ENCODE results near the gene LIPC. TPM values are rescaled to one million over a fixed set of nuclear protein-coding genes. Genes with fewer than 3 reads are reported as not detected.

LIPC gene
- total RNA-seq, 2 experiments from 2014 or later = 1.5 to 3.9 TPM

DNA sequence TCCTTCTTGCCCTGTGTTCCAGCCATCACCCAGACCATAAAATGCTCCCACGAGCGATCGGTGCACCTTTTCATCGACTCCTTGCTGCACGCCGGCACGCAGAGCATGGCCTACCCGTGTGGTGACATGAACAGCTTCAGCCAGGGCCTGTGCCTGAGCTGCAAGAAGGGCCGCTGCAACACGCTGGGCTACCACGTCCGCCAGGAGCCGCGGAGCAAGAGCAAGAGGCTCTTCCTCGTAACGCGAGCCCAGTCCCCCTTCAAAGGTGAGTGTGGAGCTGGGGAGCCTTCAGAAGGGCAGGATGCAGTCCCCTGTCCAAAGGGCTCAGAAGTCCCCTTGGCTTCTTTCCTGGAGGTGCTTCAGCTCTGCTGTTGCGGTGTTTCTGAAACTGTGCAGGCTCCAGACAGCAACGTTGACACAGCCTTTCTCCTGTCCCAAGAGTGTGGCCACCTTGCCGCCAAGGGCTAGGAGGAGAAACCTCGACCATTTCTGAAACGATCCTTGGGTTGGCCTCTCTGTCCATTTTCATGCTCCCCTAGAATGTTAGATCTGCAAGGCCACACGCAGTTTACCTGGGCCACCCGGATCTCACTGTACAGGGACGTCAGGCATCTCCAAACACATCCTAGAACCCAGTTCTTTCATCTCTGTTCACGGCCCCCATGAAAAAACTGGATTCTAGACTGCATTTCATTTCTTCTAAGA is 116.7 kb downstream of the LIPC start:
- peaks cover 63% of the 10 kb centered on the region for H3K4me1 Mint-ChIP-seq
- H3K9me3 Mint-ChIP-seq = peaks cover 3% of the 10 kb centered on the region
- ChIA-PET CTCF (interaction anchor here (1.5 to 3.6 kb wide), 4 partner anchors 12 to 70 kb away, joined by 3 to 13 read pairs (median 5); no protein-coding TSS in a partner anchor), POLR2A (no interaction called here)
- no peak overlapping the region for H3K27ac Mint-ChIP-seq
- H3K36me3 Mint-ChIP-seq (ENCODE audit: low read depth) = peaks cover 16% of the 10 kb centered on the region
- no peaks in the 10 kb centered on the region for H3K27me3 Mint-ChIP-seq
- H3K4me3 Mint-ChIP-seq = no peak overlapping the region
- DNase-seq = no peak

DNA sequence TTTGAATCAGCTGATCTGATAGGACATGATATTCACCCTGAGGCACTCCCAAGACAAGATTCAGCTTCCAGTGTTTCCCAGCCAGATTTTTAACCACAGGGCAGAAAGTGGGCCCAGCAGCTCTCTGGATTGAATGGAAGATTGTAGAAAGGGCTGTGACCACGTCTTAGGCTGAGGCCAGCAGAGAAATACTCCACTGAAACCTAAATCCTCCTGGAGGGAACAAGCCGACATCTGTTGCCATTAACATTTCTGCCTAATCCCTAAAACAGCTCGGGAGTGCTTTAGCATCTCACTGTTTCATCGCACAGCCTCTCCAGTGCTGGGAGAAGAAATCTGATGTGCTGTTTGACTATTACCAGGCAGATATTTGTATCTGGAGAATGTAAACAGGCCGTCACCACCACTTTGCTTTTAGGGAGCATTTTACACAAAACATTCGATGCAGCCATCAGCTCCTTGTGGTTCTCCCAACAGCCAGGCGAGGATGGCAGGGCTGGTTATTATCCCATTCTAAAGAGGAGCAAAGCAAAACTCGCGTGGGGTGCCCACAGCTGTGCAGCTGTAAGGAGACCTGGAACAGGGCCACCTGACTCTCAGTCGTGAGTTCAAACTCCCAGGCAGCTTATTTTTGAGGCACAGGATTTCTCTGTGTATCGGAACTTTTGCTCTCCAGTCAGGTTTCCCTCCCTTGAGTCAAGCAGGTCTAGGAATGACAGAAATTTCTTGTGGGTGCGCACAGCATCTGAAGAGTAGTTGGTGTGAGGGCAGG is 117.4 kb downstream of the LIPC start:
- Mint-ChIP-seq H3K27ac (no peak overlapping the region), H3K36me3 (ENCODE audit: low read depth) (peaks cover 16% of the 10 kb centered on the region), H3K9me3 (peaks cover 3% of the 10 kb centered on the region), H3K27me3 (no peaks in the 10 kb centered on the region), H3K4me3 (no peak overlapping the region), H3K4me1 (peaks cover 62% of the 10 kb centered on the region)
- POLR2A ChIA-PET = no interaction called here
- no peak for DNase-seq
- CTCF ChIA-PET = interaction anchor here (1.0 to 3.6 kb wide), 4 partner anchors 11 to 42 kb away, joined by 3 to 13 read pairs (median 5); no protein-coding TSS in a partner anchor

DNA sequence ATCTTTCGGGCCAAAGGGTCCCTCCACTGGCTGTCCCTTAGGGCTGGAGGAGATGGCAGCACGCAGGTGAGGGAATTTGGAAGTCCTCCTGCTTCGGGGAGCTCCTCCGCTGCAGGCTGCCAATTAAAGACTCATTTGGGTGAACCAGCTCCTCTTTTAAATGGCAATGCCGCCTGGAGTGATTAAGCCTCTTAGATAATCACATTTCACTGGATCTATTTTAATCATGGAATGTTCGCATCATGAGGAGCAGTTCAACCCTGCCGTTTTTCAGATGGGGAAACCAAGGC is 117.9 kb downstream of the LIPC start:
- Mint-ChIP-seq H3K9me3 (peaks cover 3% of the 10 kb centered on the region), H3K27me3 (peaks cover under 1% of the 10 kb centered on the region), H3K36me3 (ENCODE audit: low read depth) (peaks cover 16% of the 10 kb centered on the region), H3K4me1 (peaks cover 59% of the 10 kb centered on the region), H3K4me3 (no peak overlapping the region), H3K27ac (no peak overlapping the region)
- no peak for DNase-seq
- POLR2A ChIA-PET = no interaction called here
- CTCF ChIA-PET = interaction anchor here (1.0 to 3.6 kb wide), 5 partner anchors 9 to 43 kb away, joined by 3 to 13 read pairs (median 4); no protein-coding TSS in a partner anchor

GRCh38 chr15:58551084-58551763 is 119.4 kb downstream of the LIPC start:
- ChIA-PET POLR2A (no interaction called here), CTCF (interaction anchor here (0.7 to 1.2 kb wide), 2 partner anchors 10 to 29 kb away, joined by 3 to 4 read pairs; no protein-coding TSS in a partner anchor)
- peaks cover 1% of the 10 kb centered on the region for H3K27me3 Mint-ChIP-seq
- peaks cover 3% of the 10 kb centered on the region for H3K9me3 Mint-ChIP-seq
- H3K4me1 Mint-ChIP-seq = peaks cover 44% of the 10 kb centered on the region
- peaks cover 12% of the 10 kb centered on the region for H3K36me3 Mint-ChIP-seq (ENCODE audit: low read depth)
- peak overlapping the region; percentile 73 for H3K27ac Mint-ChIP-seq
- H3K4me3 Mint-ChIP-seq = no peak overlapping the region
- DNase-seq = no peak

- POLR2A ChIA-PET = interaction anchor here (0.6 kb wide), 1 partner anchor 38 kb away, joined by 3 read pairs; no protein-coding TSS in a partner anchor
- H3K9me3 Mint-ChIP-seq = peaks cover 3% of the 10 kb centered on the region
- DNase-seq = no peak
- H3K27ac Mint-ChIP-seq = peak overlapping the region; percentile 73
- H3K27me3 Mint-ChIP-seq = peaks cover 3% of the 10 kb centered on the region
- CTCF ChIA-PET = no interaction called here
- peaks cover 8% of the 10 kb centered on the region for H3K36me3 Mint-ChIP-seq (ENCODE audit: low read depth)
- no peak overlapping the region for H3K4me3 Mint-ChIP-seq
- H3K4me1 Mint-ChIP-seq = peaks cover 37% of the 10 kb centered on the region
Observed at GRCh38 chr15:58551764-58552504, 120.1 kb downstream of the LIPC start.

DNA sequence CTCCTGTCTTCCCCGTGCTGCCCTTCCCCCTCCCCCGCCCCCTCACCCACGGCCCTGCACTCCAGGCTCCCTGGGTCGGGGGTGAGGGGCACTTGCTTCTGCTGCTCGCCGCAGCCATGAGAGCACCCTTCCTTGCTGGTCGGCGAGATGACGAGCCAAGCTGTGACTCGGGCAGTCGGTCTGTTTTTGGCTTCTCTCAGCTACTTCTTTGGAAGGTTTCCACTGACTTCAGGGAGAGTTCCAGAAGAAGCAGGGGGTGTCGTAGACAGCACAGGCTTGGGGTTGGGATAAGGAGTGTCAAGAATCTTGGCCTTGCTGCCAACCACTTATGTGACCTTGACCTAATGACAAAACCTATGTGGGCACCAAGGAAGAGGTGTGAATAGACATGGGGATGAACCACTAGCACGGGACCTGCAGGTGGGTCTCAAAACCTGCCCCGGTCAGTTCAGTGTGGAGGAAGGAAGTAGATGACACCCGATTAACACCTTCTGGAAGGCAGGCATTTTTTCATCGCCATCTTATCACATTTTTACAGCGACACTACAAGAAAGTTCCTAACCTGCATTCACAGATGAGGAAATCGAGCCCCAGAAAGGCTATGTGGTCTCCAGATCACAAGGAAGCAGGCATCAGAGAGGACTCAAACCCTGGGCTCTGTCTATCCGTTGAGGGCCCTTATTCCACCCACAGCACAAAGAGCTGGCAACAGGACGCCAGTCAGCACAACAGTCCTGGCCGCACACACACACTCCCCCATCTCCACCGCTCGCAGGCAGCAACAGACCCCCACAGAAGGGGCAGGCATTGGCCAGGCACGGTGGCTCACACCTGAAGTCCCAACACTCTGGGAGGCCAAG is 120.9 kb downstream of the LIPC start:
- peaks cover 3% of the 10 kb centered on the region for H3K9me3 Mint-ChIP-seq
- H3K27me3 Mint-ChIP-seq = peaks cover 3% of the 10 kb centered on the region
- no peak overlapping the region for H3K4me3 Mint-ChIP-seq
- ChIA-PET CTCF (no interaction called here), POLR2A (interaction anchor here (0.6 kb wide), 1 partner anchor 39 kb away, joined by 3 read pairs; no protein-coding TSS in a partner anchor)
- no peak for DNase-seq
- H3K4me1 Mint-ChIP-seq = peaks cover 33% of the 10 kb centered on the region
- peaks cover 8% of the 10 kb centered on the region for H3K36me3 Mint-ChIP-seq (ENCODE audit: low read depth)
- peak overlapping the region; percentile 56 for H3K27ac Mint-ChIP-seq

DNA sequence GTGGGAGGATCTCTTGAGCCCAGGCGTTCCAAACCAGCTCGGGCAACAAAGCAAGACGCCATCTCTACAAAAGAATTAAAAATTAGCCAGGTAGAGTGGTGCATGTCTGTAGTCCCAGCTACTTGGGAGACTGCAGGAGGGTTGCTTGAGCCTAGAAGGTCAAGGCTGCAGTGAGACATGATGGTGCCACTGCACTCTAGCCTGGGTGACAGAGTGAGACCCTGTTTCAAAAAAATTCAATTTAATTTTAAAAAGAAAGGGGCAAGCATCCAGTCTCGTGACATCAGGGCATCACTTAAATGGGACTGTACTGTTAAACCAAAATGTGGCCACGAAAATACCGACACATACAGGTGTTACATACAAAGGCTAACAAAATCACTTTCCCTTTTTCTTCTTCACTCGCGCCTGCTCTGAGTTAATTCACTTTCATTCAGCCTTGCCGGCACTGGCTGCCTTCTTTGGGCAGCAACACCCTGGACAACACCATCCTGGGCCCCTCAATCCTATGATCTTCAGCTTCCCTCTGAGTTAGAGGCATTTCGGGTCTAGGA is 121.7 kb downstream of the LIPC start:
- ChIA-PET CTCF (no interaction called here), POLR2A (no interaction called here)
- DNase-seq = no peak
- H3K27ac Mint-ChIP-seq = no peak overlapping the region
- H3K36me3 Mint-ChIP-seq (ENCODE audit: low read depth) = peaks cover 8% of the 10 kb centered on the region
- peaks cover 31% of the 10 kb centered on the region for H3K4me1 Mint-ChIP-seq
- H3K9me3 Mint-ChIP-seq = peaks cover 2% of the 10 kb centered on the region
- no peak overlapping the region for H3K4me3 Mint-ChIP-seq
- peaks cover 3% of the 10 kb centered on the region for H3K27me3 Mint-ChIP-seq

DNA sequence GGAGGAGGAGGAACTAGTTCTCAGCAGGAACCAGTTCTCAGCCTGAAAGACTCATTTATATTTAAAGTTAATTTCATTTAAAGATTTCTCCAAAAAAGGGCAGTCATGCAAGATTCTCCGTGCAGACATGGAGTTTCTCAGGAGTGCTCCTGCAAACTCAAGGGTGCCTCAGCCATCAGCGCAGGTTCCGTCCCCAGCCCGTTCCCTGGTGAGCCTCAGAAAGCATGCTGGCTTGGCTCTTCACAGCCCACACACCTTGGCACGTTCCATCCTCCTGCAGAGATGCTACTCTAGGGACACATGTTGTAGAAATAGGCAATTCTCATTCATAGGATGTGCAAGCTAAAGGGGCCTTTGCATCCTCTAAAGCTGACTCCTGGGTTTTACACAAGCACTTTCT is 123.0 kb downstream of the LIPC start:
- Mint-ChIP-seq H3K36me3 (ENCODE audit: low read depth) (peaks cover 6% of the 10 kb centered on the region), H3K4me1 (peaks cover 28% of the 10 kb centered on the region), H3K27ac (no peak overlapping the region), H3K27me3 (peaks cover 3% of the 10 kb centered on the region), H3K9me3 (peaks cover 4% of the 10 kb centered on the region), H3K4me3 (no peak overlapping the region)
- DNase-seq = no peak
- ChIA-PET POLR2A (no interaction called here), CTCF (no interaction called here)

GRCh38 chr15:58555162-58556027 is 123.6 kb downstream of the LIPC start:
- ChIA-PET CTCF (interaction anchor here (1.2 to 1.9 kb wide), 2 partner anchors 8 to 19 kb away, joined by 3 to 6 read pairs; no protein-coding TSS in a partner anchor), POLR2A (no interaction called here)
- H3K27ac Mint-ChIP-seq = no peak overlapping the region
- H3K36me3 Mint-ChIP-seq (ENCODE audit: low read depth) = peaks cover 6% of the 10 kb centered on the region
- peaks cover 25% of the 10 kb centered on the region for H3K4me1 Mint-ChIP-seq
- H3K27me3 Mint-ChIP-seq = peaks cover 3% of the 10 kb centered on the region
- no peak for DNase-seq
- H3K9me3 Mint-ChIP-seq = peaks cover 4% of the 10 kb centered on the region
- H3K4me3 Mint-ChIP-seq = no peak overlapping the region

GRCh38 chr15:58556028-58556361 is 124.2 kb downstream of the LIPC start:
- ChIA-PET POLR2A (no interaction called here), CTCF (interaction anchor here (1.2 to 1.9 kb wide), 2 partner anchors 9 to 19 kb away, joined by 3 to 6 read pairs; no protein-coding TSS in a partner anchor)
- Mint-ChIP-seq H3K36me3 (ENCODE audit: low read depth) (peaks cover 6% of the 10 kb centered on the region), H3K27me3 (peaks cover 3% of the 10 kb centered on the region), H3K4me1 (peaks cover 21% of the 10 kb centered on the region), H3K27ac (no peak overlapping the region), H3K4me3 (no peak overlapping the region), H3K9me3 (peaks cover 4% of the 10 kb centered on the region)
- no peak for DNase-seq

DNA sequence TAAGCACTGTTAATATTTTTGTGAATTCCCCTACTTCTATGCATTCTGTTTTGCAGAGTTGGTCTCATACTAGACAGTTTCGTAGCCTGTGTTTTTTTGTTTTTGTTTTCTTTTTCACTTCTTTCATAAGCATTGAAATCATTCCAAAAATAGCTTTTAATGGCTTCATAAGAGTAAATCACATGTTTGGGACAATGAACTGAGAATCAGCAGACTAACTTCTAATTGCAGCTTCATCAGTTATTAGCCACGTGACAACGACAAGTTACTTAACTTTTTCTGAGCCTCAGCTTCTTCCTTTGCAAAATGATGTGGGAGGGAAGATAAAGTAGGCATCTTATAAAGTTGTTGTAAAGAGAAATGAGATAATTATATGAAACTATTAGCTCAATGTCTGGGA is 124.8 kb downstream of the LIPC start:
- POLR2A ChIA-PET = no interaction called here
- H3K27ac Mint-ChIP-seq = no peak overlapping the region
- H3K4me1 Mint-ChIP-seq = peaks cover 16% of the 10 kb centered on the region
- peaks cover under 1% of the 10 kb centered on the region for H3K36me3 Mint-ChIP-seq (ENCODE audit: low read depth)
- no peak for DNase-seq
- CTCF ChIA-PET = interaction anchor here (1.0 to 1.9 kb wide), 3 partner anchors 10 to 18 kb away, joined by 3 to 6 read pairs (median 6); no protein-coding TSS in a partner anchor
- H3K9me3 Mint-ChIP-seq = peaks cover 2% of the 10 kb centered on the region
- H3K4me3 Mint-ChIP-seq = no peak overlapping the region
- peaks cover 3% of the 10 kb centered on the region for H3K27me3 Mint-ChIP-seq

Measured in activated CD4-positive, alpha-beta T cell treated with anti-CD3 and anti-CD28 coated beads, Interleukin-2, amount 10 ng/mL, durations not matched to agents 7 days and 5 days (primary cell).